ENCODE data around the gene MXRA8.

Gene MXRA8

DNA sequence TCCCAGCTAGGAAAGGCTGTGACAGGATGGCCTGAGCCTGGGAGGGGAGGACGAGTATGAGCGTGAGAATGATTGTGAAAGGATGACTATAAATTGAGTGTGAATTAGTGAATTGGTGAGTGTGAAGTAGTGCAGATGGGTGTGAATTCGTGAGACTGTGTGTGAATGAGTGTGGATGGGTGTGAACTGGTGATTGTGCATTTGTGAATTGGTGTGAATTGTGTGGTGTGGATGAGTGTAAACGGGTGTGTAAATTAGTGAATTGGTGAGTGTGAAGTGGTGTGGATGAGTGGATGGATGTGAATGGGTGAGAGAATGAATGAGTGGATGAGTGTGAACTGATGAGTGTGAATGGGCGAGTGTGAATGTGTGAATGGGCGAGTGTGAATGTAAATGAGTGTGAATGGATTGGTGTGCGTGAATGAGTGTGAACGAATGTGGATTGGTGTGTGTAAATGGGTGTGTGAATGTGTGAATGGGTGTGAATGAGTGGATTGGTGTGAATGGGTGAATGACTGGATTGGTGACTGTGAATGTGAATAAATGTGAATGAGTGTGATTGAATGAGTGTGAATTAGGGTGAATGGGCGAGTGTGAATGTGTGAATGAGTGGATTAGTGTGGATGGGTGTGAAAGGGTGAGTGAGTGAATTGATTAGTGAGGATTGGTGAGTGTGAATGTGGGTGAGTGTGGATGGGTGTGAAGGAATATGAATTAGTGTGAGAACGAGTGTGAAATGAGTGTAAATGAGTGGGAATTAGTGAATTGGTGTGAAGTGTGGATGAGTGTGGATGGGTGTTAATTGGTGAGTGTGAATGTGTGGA is 7.7 kb upstream of the MXRA8 start:
- no peak for DNase-seq

GRCh38 chr1:1364266-1364665 is 5.9 kb upstream of the MXRA8 start:
- no peak for DNase-seq

DNA sequence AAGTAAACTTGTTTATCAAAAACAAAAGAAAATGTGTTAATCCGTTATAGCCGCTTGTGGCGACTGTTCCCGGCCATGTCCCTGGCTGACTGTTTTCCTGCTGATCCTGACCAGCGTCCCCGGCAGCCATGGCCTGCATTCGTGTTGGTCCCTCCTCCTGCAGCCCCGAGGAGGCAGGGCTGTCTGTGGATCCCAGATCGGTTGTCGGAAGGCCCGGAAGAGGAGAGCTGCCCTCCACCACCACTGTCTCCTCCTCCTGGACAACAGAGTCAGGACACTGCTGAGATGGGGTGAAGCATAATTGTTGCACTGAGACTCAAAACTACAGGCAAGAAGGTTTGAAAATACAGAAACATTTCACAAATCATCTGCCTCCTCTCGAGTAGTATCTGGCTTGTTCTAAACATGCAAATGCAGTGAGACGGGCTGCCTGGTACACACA is 3.6 kb upstream of the MXRA8 start:
- no peak for DNase-seq

GRCh38 chr1:1361233-1361981 is 3.1 kb upstream of the MXRA8 start:
- DNase-seq, result no peak

- DNase-seq, result no peak
Measured at GRCh38 chr1:1360506-1361169, 2.3 kb upstream of the MXRA8 start.

GRCh38 chr1:1359664-1360468 is 1.5 kb upstream of the MXRA8 start:
- no peak for DNase-seq

GRCh38 chr1:1359308-1359663 is 931 bp upstream of the MXRA8 start:
- DNase-seq, result no peak

DNA sequence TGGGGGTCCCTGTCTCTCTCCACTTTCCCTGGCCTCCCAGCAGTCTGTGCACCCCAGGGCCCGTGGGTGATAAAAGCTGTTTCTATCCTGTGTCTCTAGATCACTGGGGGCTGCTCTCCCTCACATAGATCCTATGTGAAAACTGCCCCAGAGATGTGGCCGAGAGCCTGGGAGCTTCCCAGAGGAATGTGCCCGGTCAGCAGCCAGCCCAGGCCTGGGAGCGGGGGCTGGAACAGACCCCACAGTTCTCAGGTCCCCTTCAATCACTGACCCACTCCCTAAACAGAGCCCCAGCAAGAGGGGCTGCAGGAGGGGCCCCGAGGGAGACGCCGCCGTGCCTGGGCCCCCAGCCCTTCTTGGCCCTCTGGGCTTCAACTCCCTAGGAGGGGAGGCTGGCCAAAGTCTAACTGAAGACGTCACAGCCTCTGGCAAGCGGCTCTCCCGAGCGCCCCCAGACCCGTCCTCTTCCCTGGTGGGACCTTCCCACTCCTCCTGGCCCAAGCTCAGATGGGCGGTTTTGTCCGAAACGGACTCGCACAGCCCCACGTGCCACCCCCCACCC is 403 bp downstream of the MXRA8 start:
- no peak for DNase-seq

DNA sequence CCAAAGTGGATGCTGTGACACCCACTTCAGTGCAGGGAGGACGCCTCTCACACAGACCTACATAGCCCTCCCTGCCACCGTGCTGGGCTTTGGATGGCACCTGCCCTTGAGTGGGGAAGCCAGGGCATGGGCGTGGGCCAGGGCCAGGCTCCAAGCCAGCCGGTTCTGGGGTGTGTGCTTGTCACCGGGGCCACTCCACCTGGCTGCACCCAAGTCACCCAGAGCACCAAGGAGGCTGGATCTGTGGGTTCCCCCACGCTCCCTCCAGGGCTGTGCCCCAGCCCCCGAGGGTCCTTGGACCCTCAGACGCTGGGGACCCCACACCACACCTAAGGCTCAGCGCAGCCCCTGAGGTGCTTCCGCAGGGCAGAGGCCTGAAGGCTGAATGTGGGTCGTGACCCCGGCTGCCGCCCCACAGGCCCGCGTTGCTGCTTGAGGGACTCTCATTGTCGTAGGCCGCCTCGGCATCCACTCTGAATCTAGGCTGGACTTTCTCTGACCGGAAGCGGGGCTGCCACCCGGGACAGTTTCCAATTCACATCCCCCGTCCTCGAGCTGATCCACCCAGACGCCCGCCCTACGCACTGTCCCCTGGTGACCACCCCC is 1.5 kb downstream of the MXRA8 start:
- no peak for DNase-seq

- no peak for DNase-seq
Measured at GRCh38 chr1:1356166-1356795, 2.1 kb downstream of the MXRA8 start.

DNA sequence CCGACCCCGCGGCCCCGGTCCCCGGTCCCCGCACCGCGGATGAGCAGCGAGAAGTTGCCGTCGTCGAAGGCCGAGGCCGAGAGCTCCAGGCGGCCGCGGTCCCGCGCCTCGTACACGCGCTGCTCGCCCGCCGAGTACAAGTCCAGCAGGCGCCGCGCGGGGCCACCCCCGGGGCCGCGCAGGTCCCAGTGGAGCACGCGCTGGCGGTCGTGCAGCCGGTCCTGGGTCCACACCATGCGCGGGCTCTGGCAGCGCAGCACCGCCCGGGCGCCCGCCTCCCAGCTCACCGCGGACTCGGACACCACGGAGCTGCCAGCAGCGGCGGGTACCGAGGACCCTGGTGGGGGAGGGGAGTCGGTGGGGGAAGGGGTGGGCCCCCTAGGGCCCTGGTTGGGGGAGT is 2.9 kb downstream of the MXRA8 start:
- no peak for DNase-seq

GRCh38 chr1:1354271-1355247 is 3.8 kb downstream of the MXRA8 start:
- no peak for DNase-seq

GRCh38 chr1:1353389-1354151 is 4.8 kb downstream of the MXRA8 start:
- no peak for DNase-seq

DNA sequence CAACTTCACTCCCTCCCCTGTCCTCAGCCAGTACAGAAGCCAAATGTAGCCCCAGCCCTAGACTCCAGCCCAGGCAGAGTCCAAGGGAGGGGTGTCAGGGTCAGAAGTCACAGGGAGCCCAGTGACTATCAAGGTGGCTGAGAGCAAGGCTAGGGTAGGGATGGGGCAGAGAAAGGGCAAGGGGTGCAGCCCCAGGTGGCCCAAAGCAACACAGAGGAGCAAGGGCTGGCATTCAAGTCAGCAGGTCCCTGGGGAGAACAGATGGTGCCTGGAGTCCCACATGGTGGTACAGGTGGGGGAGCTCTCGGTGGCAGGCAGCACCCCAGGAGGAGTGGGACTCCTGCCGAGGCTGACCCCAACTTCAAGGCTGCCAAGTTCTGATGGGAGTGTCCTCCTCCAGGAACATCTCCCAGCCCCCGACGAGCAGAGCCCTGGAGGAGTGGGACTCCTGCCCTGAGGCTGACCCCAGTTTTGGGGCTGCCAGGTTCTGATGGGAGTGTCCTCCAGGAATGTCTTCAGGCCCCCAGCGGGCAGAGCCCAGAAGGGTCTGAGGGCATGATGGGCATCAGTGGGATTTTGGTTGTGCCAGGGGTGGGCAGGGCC is 5.5 kb downstream of the MXRA8 start:
- no peak for DNase-seq

DNA sequence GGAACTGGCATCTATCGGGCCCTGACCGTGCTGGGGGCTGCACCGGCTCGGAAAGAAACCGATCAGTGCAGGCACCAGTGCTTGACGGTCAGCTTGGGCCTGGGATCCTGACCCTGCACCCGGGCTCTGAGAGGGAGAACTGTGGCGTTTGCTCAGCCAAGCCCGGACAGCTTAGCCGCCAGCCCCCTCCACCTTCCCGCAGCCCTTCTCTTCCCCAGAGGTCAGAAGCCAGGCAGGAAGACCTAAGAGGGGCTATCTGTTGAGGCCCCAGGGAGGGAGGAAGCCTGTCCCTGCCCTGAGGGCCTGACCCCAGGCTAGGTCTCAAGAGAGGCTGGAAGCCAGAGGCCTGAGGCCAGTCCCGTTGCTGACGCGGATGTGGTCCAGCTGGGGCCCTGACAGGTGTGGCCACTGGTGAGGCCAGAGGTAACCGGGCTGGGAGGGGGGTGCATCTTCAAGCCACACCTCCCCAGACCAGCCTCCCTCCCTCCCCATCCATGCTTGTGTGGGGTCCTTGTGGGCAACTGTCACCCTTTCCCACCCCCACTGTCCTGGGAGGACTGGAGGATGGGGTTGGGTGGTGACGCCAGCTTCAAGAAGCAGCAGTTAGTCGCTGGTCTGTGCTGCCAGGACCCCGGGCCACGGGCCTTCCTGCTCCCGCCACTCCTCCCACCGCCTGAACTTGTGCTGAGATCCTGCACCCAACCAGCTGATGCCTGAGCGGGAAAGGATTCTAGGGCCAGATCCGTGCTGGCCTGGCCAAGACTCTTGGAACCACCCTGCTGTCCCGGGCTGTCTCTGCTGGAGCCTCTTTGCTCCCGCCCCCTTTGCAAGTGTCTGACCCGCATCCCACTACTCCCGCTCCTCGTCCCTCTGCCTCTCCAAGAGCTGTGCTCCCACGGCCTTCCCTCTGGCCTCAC is 6.6 kb downstream of the MXRA8 start:
- no peak for DNase-seq

- DNase-seq, result no peak
Measured at GRCh38 chr1:1349256-1350012, 8.9 kb downstream of the MXRA8 start, which contains the start of gene DVL1. Gene DVL1 (minus strand): TSS chr1:1349418. CDS start chr1:1349065, 353 bp downstream.
